ENCODE results near the gene NEURL1B. TPM values are rescaled to one million over a fixed set of nuclear protein-coding genes. Genes with fewer than 3 reads are reported as not detected.
A peak's percentile ranks its signal among the peaks of the same experiment; 100 is the strongest.

The NEURL1B gene
- total and polyA plus RNA-seq, 4 donors: 1.5 to 10.0 (median 5.5) TPM

GRCh38 chr5:172611913-172612312 lies 29.1 kb upstream of the NEURL1B start:
- Histone ChIP-seq H3K4me1 (ENCODE audit: control insufficient read depth in 4 of 4, insufficient read depth in 4 of 4, low read length in 3 of 4) (no peaks in the 10 kb centered on the region), H3K27ac (ENCODE audit: low read depth in 1 of 2, low read length in 2 of 2) (peak overlapping the region in 1 of 2 donors; percentile 35), H3K9me3 (ENCODE audit: control insufficient read depth in 4 of 4, low read length in 3 of 4) (no peaks in the 10 kb centered on the region), H3K27me3 (ENCODE audit: control insufficient read depth in 4 of 4, insufficient read depth in 4 of 4, low read length in 3 of 4) (no peaks in the 10 kb centered on the region), H3K4me3 (ENCODE audit: low read depth in 1 of 3, low read length in 3 of 3) (no peak overlapping the region), H3K36me3 (ENCODE audit: control insufficient read depth in 4 of 4, insufficient read depth in 3 of 4, low read depth in 1 of 4, low read length in 3 of 4) (no peaks in the 10 kb centered on the region), H3K9ac (ENCODE audit: low read depth in 1 of 2, low read length in 2 of 2) (no peak overlapping the region)
- DNase-seq (ENCODE audit: low spot score): no peak
- WGBS: 86% methylated on average over 8 of the region's 8 CpGs
- TF ChIP-seq FOXA1 (IDR thresholded peaks at IDR 0.05): no peak
- TF ChIP-seq CTCF (IDR thresholded peaks at IDR 0.05; ENCODE audit: low read depth, low read length, missing input control): no peak
- no peak for TF ChIP-seq YY1 (IDR thresholded peaks at IDR 0.05)
- TF ChIP-seq NR2F2 (IDR thresholded peaks at IDR 0.05): no peak
- TF ChIP-seq ZBTB33 (IDR thresholded peaks at IDR 0.05): no peak
- no peak for TF ChIP-seq TAF1 (conservative IDR thresholded peaks at IDR 0.05)
- no peak for TF ChIP-seq HNF4A (conservative IDR thresholded peaks at IDR 0.05)
- TF ChIP-seq MAX (IDR thresholded peaks at IDR 0.05): no peak
- no peak for TF ChIP-seq EGR1 (IDR thresholded peaks at IDR 0.05; ENCODE audit: low read depth in 2 of 2)
- no peak for TF ChIP-seq ATF3 (IDR thresholded peaks at IDR 0.05)
- TF ChIP-seq RXRA (IDR thresholded peaks at IDR 0.05): no peak
- TF ChIP-seq SP1 (IDR thresholded peaks at IDR 0.05): no peak

GRCh38 chr5:172612771-172613170 lies 28.3 kb upstream of the NEURL1B start:
- no peak for DNase-seq (ENCODE audit: low spot score)
- WGBS: 85% methylated on average over 4 of the region's 4 CpGs
- Histone ChIP-seq H3K27me3 (ENCODE audit: control insufficient read depth in 4 of 4, insufficient read depth in 4 of 4, low read length in 3 of 4) (no peaks in the 10 kb centered on the region), H3K36me3 (ENCODE audit: control insufficient read depth in 4 of 4, insufficient read depth in 3 of 4, low read depth in 1 of 4, low read length in 3 of 4) (no peaks in the 10 kb centered on the region), H3K4me1 (ENCODE audit: control insufficient read depth in 4 of 4, insufficient read depth in 4 of 4, low read length in 3 of 4) (no peaks in the 10 kb centered on the region), H3K9me3 (ENCODE audit: control insufficient read depth in 4 of 4, low read length in 3 of 4) (no peaks in the 10 kb centered on the region), H3K9ac (ENCODE audit: low read depth in 1 of 2, low read length in 2 of 2) (no peak overlapping the region), H3K27ac (ENCODE audit: low read depth in 1 of 2, low read length in 2 of 2) (peak overlapping the region in 1 of 2 donors; percentile 25), H3K4me3 (ENCODE audit: low read depth in 1 of 3, low read length in 3 of 3) (no peak overlapping the region)
- no peak for TF ChIP-seq NR2F2 (IDR thresholded peaks at IDR 0.05)
- TF ChIP-seq ZBTB33 (IDR thresholded peaks at IDR 0.05): no peak
- no peak for TF ChIP-seq JUND (IDR thresholded peaks at IDR 0.05)
- TF ChIP-seq RAD21 (IDR thresholded peaks at IDR 0.05): no peak
- TF ChIP-seq EGR1 (IDR thresholded peaks at IDR 0.05; ENCODE audit: low read depth in 2 of 2): no peak
